GM19397 (cell line): ENCODE data around the gene ADIG.

ENCODE experiments used
- ATAC-seq: cut with Tn5 transposase; IDR thresholded peaks from one replicate; pipeline ENCODE4 v1.9.1; 2021; ENCODE audit warnings: mild to moderate bottlenecking, moderate library complexity; ENCODE audit not compliant: unreplicated experiment

Gene ADIG

DNA sequence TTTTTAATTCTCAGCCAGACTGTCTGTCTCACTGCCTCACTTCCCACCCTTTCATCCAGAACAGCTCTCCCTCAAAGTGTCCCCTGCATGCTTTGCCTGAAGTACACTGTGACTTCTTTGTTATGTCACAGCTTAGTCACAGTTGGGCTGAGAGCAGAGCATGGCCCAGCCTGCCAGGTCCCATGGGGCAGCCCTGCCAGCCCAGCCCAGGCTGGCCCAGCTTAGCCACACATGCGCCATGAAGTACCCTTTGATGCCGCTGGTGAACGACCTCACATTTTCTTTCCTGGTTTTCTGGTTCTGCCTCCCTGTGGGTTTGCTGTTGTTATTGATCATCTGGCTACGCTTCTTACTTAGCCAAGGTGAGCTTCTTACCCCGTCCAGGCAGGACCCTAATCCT, at the start of gene ADIG:
TSS of gene ADIG (plus strand) at position 185 of the 400 bp plus-strand sequence. CDS start at position 239, 54 bp downstream.
- ATAC-seq = no peak

DNA sequence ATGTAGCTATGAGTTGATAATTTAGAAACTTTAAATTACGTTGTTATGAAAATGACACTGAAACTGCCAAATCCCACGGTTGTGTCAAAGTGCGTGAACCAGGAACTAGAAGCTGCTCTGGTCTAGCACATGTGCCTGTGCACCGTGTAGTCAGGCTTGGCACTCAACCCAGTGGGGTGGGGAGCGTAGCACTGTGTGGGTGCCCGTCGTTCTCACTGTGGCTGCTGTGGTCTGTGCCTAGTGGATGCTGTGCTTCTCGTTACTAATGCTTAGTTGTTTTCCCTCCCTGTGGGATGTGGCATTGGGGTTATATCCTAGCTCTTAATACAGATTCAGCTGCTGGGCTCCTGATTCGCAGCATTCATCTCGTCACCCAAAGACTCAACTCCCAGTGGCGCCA, 46.2 kb upstream of the ADIG start:
- no peak for ATAC-seq

DNA sequence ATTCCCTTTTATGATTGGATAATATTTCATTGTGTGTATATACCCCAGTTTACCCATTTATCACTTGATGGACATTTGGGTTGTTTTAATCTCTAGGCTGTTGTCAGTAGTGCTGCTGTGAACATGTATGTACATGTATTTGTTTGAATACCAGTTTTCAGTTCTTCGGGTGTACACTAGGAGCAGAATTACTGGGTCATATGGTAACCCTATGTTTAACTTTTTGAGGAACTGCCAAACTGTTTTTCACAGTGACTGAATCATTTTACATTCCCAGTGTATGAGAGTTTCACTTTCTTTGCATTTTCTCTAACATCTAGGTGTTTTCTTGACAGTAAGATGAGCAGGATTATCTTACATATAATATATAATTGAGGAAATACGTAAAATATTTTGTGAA, 44.7 kb upstream of the ADIG start:
- no peak for ATAC-seq

DNA sequence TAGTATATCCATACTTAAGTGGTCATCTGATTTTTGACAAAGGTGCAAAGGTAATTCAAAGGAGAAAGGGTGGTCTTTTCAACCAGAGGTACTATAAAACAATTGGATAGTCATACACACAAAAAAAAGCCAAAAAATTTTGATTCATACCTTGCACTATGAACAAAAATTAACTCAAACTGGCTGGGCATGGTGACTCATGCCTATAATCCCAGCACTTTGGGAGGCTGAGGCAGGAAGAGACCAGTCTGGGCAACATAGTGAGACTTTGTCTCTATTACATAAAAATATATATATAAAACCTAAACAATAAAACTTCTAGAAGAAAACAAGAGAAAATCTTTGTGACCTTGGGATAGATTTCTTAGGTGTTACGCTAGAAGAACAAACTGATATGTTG, 43.8 kb upstream of the ADIG start:
- ATAC-seq = no peak

DNA sequence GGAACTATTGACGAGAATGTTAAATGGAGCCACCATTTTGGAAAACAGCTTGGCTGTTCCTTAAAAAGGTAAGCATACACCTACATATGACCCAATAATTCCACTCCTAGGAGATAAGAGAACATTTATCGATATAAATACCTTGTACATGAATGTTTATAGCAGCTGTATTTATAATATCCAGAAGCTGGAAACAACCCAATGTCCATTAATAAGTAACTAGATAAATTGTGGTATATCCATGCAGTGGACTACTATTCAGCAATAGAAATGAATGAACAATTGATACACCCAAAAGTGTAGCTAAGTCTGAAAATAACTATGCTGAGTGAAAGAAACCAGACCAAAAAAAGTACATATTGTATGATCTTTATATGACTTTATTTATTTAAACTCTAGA, 42.2 kb upstream of the ADIG start:
- no peak for ATAC-seq

DNA sequence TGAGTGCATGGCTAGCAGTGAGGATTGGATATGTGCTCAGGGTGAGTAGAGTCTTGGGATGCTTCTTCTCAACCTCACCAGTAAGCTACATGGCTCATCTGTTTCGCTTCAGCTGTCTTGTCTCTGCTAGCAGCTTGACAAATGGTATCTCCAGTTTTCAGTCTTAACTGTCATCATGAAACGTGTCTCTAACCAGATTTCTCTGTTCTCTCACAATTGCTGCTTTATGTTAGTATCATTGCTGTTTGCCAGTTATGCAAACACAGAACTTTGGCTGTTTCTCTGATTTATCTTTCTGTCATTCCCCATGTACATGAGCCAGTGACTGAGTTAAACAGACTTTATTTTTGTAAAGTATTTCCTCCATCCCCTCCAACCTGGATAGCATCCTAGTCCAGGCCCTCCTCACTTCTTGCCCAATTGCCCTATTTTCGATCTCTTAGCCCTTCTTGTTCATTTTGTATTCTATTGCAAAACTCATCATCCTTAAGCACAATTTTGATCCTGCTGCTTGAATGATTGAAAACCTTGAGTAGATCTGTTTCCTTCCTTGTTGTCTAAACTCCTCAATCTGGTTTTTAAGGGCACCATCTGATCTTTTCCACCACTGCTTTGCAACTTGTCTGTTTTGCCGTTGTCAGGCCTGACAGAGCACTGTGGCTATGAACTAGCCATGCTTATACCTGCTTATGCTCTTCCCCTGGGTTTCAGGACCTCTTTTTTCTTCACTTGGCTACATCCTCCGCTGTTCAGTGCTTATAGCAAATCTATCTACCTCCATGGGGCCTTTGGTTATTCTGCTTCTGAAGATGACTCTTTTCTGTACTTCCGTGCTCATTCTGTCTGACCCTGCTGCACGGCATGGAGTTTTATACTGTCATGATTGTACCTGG, 37.7 kb upstream of the ADIG start:
- ATAC-seq = no peak

DNA sequence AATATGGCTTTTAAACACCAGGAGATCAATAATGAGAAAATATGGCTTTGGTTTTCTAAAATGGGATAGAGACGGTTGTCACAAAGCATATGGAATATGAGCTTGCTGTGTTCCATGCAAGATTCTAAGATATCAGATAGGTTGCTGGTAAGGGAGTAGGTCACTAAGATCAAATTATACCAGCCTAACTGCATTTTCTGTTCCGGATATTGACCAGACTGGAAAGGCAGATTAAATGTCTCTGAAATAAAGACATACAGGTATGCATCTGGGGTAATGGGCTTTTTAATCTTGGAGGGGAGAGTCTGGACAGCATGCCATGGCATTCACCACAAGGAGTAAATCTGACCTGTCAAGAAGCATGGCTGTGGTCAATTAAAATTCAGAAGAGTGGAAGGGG, 35.2 kb upstream of the ADIG start:
- ATAC-seq = no peak

DNA sequence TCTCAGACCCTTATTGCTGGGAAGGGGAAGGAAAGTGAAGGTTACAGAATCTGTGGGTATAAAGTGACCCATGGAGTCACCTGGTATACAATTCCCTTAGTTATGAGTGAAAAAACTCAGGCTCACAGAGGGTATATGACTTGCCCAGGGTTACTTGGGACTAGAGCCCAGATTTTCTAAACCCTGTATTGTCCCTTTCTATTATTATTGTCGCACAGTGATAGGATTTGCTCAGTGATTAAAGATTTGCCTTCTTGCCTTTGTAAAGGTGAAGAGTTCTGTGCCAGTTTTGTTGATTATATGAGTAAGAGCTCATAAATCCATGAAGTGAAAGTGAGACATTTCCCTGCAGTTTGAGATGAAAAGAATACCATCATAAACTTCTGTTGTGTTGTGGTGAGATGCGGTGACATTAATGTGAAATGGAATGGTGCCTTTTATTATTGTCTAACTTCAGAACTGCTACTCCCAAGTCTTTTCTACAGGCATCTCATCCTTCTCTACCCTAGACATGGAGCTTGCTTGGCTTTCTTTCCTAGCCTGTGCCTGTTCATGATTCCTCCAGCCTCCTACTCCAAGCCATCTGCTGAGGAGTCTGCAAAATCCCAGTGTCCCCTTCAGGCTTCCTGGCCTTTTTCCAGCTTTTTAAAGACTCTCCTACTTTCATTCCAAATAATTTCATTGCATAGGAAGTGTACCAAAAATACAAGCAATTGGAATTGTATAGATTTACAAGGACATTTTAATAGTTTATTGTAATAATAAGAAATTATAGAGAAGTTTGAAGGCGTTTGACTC, 33.5 kb upstream of the ADIG start:
- no peak for ATAC-seq

DNA sequence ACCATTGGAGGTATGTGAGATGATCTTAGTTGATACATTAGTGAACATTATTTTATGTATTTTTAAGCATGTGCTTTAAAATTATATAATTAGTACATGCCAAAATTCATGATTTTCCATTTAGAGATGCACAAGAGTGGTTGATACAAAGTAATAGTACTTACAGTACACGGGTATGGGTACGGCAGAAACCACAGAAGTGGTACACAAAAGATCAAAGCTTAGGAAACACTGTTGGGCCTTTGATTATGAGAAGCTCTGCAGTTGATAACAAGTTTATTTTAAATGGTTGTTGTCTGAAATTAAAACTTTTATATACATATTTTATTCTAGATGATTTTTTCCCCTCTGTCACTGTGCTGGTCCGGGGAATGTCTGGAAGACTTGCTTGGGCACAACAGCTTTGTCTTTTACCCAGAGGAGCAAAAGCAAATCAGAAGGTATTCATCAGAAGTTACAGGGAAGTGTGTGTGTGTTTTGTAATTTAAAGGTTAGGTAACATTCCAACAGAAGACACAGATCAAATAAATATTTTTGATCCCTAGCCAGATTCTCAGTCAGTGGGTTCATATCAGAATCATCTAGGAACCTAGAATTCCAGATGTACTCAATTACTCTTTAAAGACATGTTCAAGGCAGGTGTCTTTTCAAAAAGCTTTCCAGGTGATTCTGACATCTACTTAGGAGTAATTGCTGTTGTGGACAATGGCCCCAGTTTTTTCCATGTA, 32.5 kb upstream of the ADIG start:
- ATAC-seq = no peak

DNA sequence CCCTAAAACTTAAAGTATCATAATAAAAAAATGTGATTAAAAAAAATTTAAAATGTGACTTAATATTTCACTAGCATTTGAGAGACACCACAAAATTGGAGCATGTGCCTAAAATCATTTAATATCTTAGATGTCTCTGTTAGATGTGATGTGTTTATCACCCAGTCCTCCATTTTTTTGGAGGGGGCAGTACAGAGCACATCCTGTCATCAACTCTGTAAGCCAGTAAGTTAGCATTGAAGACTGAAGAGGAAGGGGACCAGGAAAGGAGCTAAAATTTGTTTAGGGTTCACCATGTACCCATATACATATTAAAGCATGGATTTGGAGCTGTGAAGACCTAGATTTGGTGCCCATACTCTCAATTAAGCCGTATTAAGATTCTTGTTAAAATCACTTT, 30.7 kb upstream of the ADIG start:
- no peak for ATAC-seq

DNA sequence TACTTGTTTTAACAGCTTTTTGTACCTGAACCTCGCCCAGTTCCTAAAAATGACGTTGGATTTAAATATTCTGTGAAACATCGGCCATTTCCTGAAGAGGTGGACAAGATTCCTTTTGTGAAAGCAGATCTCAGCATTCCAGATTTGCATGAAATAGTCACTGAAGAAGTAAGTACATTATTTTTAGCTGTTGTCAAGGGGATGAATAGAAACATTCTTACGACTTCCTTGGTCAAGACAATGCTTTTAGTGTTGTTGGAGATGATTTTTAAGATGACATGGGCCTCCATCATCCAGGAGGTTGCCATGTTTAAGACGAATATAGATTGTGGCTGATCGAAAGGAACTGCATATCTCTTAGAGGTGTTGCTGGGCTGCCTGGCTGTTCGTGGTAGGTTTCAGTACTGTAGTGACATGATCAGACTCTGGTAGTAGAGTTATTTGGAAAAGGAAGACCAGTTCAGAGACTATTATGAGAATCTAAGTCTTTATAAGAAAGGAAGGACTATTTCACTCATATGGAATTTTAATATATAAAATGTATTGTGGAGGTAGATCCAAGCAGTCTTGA, 29.9 kb upstream of the ADIG start:
- no peak for ATAC-seq

DNA sequence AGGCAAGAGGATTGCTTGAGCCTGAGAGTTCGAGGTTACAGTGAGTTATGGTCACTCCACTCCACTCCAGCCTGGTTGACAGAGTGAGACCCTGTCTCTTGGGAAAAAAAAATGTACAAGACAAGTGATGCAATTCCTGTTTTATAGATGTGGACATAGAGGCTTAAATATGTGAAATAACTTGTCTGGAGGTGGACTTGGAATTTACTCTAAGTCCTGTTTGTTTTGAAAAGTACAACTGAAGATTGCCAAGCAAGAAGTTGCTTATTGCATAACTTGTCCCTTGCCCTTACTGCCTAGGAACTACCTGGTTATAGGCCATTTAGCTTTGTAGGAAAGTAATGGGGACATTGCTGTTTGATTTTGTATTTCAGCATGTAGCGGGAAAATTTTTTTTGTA, 26.0 kb upstream of the ADIG start:
- ATAC-seq = no peak

DNA sequence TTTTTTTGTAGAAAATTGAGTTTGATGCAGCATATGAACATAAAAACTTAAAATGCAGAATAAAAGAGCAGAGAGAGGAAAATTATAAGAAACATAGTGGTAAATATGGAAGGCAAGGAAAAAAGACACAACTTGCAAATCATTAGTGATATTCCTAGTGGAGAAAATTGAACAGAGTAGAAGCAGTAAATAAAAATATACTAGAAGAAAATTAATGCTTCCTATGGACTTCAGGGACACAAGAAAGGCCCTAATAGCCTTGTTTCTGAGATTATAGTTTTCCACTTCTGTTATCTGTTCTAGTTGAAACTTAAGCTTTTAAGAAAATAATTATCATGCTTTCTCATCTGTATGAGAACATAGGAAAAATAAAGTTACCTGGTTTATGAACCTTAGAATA, 25.6 kb upstream of the ADIG start:
- ATAC-seq = no peak

DNA sequence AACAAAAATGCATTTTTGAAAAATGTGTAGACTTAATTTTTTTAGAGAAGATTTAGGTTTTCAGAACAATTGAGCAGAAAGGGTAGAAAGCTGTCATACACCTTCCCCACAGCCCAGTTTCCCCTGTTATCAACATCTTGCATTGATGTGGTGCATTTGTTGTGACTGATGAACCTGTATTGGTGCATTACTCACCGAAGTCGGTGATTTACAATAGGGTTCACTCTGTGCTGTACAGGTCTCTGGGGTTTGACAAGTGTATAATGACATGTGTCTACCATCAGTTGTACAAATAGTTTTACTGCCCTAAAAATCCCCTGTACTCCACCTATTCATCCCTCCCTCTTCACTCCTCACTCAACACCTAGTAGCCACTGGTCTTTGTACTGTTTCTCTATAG, 23.8 kb upstream of the ADIG start:
- ATAC-seq = no peak

DNA sequence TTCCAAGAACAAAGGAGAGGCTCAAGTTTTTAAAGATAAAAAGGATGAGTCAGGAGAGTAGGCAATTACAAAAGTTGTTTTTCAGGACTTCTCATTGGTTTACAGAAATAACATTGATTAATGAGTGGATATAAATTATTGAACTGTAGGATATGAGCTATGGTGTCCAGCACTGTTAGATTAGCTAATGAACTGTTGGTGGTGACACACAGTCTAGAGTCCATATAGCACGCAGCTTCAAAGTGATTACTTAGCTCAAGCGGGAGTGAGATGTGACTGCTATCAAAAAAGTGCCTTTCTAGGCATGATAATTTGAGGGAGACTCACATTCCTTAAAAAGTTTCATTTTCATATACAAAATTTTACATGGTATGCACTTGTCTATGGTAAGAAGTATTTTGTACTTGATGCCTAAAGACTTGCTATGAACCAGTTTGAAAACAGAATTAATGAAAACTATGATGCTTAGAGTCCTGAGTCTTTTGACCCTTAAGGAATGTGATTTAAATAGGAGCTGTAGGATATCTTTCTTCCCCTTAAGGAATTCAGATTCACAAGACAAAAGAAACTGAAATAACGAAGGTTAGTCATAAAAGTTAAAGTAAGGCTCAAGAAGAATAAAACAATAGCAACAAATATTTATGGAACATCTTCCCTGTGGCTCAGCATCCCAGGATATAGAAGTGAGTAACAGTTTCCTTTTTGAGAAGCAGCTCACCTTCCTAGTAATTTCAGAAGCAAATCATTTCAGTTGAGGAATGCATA, 22.2 kb upstream of the ADIG start:
- ATAC-seq = no peak

DNA sequence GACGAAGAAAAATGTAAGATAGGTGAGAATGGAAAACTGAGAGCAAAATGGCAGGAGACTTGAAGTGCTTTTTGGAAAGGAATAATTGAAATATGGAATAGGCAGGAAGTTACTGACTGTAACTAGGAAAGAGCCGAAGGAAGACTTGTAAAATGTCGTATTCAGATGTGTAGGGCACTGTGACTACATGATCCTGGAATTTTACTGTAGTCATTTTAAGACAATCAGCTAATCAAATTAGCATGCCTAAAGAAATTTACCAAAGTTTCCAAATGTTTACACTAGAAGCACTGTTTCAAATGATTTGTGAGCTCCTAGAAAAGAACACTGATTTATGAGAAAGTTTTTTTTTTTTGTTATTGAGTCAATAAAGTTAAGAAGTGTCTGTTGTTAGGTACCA, 21.2 kb upstream of the ADIG start:
- no peak for ATAC-seq

DNA sequence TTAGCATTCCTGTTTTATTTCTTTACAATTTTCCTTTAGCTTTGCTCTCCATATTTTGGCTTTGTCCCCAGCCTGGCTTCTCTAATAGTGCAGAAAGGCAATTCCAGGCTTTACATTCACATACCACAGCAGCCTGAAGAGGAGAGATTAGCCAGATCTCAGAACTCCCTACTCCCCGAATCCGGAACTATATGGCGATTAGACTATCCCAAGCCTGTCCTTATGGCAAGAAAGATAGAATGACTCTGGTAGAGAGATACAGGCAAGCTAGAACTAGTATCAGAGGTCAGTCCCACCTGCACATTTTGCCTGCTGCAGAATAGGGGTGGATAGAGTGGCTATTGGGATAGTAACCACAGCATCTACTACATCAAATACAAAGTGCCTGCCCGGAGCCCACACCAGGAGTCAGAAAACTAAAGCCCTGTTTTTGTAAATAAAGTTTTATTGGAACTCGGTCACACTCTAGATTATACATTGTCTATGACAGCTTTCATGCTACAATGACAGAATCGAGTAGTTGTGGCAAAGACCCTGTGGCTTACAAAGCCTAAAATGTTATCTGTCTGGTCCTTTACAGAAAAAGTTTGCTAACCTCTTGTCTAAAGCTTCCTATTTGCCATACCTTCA, 17.1 kb upstream of the ADIG start:
- no peak for ATAC-seq

DNA sequence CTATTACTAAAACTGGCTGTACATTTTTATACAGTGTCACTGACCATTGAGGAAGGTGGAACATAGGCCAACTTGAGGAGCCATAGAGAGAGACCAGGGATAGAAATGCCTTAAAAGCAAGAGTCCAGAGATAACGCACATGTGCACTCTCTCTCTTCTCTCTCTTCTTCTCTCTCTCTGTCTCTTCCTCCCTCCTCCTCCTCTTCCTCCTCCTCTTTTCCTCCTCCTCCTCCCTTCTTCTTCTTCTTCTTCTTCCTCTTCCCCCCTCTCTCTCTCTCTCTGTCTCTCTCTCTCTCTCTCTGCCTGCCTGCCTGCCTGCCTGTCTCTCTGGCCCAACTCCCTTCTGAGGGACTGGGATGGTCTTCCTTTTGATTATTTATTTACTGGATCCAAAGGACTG, 16.3 kb upstream of the ADIG start:
- no peak for ATAC-seq

DNA sequence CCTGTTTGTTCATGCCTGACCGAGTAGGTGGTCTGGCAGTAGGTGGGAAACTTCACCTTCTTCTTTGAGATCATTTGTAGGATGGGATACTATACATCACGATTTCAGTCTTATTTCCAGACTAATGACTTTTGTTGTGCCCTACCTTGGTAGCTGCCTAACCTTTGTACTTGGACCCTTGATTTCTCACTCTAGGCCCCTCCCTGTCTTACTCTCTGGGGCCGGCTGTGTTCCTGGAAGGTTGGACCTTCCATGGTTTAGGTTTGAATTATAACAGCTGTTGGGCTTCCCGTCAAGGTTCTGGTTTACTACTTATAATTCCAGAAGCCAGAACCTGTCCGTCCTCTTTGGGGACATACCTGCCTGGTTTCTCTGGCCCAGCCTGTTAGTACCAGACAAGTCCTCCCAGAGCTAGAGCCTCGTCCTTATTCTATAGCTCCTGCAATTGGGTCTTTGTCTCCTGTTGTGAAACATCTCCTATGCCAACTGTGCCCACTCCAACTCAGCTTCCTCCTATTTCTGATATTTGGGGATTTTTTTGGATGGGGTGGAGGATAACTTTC, 14.9 kb upstream of the ADIG start:
- ATAC-seq = no peak
